Activated CD8-positive, alpha-beta memory T cell treated with anti-CD3 and anti-CD28 coated beads, Interleukin-2, amount 50 U/mL, for 24 hours (primary cell): Measurements from ENCODE around the gene LHFPL2.

Source experiments
- DNase-seq: peaks from one replicate; pipeline ENCODE4 v3.0.0-alpha.2; 2020; ENCODE audit errors: extremely low read depth

LHFPL2 gene

DNA sequence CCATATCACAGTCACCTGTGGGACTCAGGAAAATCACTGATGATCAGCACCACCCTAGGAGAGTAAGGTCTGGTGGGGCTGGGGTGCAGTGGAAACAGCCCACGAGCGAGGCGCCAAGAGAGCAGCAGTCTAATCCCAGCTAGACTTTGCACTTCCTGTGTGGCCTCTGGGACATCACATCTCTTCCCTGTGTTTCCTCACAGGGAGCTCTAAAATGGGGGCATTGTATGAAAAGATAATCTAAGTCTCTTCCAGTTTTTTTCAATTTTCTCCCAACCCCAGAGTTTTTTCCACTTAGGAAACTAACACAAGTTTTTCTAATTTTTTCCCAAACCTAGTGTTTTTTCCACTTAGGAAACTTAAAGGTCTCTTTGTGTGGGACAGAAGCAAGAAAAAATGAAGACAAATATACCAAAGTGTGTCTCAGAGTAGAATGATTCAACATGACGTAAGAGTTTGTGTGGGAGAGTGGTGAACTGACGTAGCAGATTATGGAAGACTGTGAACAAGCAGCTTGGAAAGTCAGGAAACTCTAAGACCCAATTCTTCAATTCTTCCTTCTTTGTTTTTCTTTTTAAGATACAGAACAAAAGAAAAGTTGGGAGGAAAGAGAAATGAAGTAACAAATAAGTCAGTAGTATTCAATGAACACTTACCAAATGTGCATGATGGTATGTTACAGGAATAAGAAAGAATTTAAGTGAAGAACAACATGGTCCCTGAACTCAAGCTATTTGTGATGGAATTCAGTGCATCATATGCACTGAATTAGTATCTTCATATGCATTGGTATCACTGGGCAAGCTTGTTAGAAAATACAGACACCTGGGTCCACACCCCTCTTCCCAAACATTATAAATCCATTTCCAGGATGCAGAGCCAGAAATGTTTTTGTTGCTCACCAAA lies 51.3 kb downstream of the LHFPL2 start:
- DNase-seq = no peak

GRCh38 chr5:78595458-78595921 lies 53.1 kb downstream of the LHFPL2 start:
- no peak for DNase-seq

DNA sequence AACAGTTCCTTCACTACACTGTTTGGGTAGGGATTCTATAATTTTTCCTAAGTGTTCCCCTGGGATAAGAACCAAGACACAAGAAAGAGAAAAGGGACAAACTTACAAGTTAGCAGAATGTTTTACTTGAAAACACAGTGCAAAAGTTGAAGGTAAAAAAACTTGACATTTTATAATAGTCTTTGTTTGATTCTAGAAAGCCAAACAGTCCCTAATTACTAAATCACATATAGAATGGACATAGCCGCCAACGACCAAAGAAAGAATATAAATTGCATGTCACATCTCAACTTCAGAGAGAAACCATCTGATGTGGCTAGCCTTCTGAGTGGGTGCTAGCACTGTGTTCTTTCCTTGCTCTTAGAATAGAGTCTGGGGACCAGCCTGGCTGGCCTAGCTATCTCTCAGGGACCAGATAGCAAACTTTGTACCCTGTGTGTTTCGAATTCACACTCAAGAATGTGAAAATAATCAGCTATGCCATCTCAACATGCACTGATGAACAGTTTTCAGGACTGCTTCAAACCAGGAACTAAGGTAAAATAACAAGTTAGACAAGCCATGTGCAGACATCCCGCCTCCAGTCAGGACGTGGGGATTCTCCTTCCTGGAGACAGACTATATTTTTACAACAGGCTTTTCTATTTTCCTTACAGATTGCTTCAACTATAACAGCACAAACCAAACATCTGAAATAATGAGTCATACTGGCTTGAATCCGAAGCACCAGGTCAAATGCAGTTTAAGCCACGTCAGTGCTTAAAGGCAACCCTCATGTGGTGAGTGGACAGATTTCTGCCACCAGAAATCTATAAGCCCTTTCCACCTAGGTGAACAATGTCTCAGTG lies 53.7 kb downstream of the LHFPL2 start:
- no peak for DNase-seq

GRCh38 chr5:78594021-78594420 lies 54.6 kb downstream of the LHFPL2 start:
- DNase-seq = no peak

DNA sequence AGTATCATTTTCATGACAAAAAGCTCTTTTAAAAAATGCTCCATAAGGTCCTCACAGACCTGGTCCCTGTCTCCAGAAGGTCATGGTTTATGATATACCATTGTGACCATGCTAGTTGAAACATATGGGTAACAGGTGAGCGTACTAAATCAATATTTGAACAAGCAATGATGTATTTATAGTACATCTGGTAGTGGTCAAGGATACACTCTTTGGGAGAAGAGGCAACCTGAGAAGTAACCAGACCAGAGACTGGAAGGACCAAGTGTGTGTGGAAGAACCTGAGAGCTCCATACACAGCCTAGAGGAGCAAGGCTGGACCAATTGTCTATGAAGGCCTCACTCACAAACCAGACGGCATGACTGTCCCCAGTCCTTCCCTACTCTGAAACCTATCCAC lies 55.1 kb downstream of the LHFPL2 start:
- DNase-seq = no peak

GRCh38 chr5:78592735-78593386 lies 55.7 kb downstream of the LHFPL2 start:
- DNase-seq = no peak

DNA sequence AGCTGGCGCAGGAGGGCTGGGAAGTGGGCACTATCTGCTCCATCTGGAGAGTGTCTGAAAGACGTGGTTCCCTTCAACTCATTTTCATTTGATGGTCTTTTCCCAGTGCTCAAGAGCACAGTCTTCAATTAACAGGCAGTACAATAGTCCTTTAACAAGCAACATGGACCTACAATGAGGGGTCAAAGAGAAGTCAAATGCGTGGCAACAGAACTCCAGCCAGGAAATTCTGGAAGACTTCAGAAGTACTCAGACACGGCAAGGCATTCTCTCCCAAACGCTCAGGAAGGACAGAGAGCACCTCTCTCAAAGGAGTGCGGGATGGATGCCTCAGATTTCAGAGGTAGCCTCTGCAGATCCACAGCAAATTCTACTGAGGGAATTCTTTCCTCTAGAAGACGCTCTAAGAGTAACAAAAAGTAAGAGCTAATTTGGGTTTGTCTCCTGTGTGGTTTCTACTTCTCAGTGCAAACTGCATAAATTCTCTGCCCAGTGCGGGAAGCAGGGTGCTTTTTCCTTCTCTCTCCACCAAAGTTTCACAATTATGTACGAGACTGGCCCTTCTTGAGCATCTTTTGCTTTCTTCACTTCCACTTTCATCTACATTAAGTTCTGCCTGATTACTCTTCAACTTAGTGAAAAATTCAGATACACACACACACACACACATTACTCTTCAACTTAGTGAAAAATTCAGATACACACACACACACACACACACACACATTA lies 56.4 kb downstream of the LHFPL2 start:
- DNase-seq = no peak

DNA sequence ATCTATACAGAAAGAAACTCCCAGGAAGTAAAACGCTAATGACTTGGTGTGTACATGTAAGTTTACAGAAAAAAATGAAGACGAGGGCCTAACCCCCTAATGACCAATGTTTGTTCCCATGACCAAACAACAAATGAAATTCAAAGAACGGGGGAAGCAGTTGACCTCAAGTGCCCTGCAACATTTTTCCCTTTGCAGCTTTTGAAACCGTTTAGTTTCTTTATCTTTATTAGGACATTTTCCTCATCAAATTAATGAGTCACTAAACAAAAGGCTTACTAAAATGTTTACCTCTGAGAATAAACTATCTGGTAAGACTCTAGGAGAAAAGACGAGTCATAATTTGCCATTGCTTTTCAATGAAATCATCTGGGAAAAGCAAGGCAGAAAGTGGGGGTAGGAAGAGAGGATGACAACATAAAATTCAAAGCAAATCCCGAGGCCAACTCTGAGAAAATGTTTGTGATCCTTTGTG lies 57.4 kb downstream of the LHFPL2 start:
- DNase-seq = no peak

DNA sequence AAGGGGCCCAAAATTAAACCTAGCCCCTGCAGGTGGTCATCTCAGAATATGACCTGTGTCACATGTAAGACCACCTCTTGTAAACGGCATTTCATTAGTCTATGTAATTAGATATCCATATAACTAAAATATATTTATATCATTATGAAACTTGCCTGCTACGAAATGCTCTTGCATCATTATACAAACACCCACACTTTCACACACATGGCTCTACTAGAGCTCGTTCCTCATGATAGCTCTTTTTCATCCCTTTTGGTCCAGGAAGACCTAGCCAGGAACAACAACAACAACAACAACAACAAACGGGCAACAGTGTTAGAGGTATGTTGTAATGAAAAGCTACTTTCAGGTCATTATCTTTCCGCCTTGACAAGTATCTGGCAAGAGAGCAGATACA lies 58.6 kb downstream of the LHFPL2 start:
- DNase-seq = no peak

GRCh38 chr5:78588507-78588906 lies 60.1 kb downstream of the LHFPL2 start:
- DNase-seq = no peak

- DNase-seq = no peak
Observed at GRCh38 chr5:78587775-78588291, 60.7 kb downstream of the LHFPL2 start.

GRCh38 chr5:78587081-78587774 lies 61.3 kb downstream of the LHFPL2 start:
- no peak for DNase-seq

GRCh38 chr5:78586251-78586650 lies 62.3 kb downstream of the LHFPL2 start:
- no peak for DNase-seq

GRCh38 chr5:78578015-78578414 lies 70.6 kb downstream of the LHFPL2 start:
- DNase-seq = no peak

- no peak for DNase-seq
Observed at GRCh38 chr5:78577071-78577807, 71.3 kb downstream of the LHFPL2 start.

DNA sequence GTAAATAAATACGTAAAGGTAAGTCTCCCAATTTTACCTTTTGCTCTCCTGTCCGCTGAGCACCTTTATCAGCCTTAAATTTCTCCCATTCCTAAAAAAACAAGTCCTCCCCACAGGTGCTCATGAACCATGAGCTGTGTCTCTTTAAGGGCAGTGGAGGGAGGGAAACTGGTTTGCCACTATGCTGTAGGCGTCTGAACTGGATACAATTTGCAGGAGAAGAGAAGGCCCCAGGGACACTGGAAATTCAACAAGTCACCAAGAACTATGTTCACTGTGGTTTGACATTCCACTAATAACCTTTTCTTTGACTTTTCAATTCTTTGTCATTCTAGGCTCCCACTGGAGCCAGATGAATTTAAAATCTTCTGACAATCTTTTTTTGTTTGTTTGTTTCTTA lies 72.2 kb downstream of the LHFPL2 start:
- no peak for DNase-seq

DNA sequence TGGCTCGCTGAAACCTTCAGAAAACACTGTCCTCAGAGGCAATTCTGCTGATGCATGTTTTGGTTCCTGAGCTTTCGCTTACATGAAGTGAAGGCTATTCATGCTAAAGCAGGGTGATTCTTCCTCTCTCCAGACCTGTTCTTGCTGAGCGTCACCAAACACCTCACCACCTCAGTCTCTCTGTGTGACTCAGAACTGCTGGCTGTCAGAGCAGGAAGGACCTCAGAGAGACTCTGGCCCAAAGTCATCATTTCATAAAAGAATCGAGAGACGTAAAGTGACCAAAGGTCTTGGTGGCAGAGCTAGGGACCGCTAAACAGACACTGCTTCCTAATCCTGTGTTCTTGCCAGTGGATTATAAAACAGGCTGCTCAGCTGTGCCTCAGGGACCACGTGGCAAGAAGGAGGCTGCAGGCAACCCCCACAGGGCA lies 73.8 kb downstream of the LHFPL2 start:
- no peak for DNase-seq

- DNase-seq = no peak
Observed at GRCh38 chr5:78574131-78574673, 74.4 kb downstream of the LHFPL2 start.

DNA sequence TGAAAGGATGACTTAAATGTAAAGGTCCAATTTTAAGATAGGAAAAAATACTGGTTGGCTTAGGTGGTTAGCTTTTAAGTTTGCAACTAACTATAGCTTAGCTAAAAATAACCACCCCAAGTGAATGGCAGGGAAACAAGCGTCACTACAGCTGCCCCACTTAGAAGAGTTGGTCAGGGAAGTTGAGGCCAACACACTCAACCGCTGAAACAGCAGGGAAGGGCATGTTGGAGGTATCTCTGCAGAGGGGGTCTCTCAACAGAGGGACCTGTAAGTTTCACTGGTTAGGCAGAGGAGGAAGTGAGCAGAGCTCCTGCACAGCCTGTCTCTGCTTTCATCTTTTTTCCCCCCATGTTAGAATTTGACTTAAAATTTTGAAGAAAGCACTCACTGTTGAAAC lies 75.3 kb downstream of the LHFPL2 start:
- DNase-seq = no peak
